ENCODE data around the gene ATXN7L2. TPM values are rescaled to one million over a fixed set of nuclear protein-coding genes. Genes with fewer than 3 reads are reported as not detected.

Gene ATXN7L2
- total RNA-seq, 1 donor from 2014 or later, result 5.5 TPM

DNA sequence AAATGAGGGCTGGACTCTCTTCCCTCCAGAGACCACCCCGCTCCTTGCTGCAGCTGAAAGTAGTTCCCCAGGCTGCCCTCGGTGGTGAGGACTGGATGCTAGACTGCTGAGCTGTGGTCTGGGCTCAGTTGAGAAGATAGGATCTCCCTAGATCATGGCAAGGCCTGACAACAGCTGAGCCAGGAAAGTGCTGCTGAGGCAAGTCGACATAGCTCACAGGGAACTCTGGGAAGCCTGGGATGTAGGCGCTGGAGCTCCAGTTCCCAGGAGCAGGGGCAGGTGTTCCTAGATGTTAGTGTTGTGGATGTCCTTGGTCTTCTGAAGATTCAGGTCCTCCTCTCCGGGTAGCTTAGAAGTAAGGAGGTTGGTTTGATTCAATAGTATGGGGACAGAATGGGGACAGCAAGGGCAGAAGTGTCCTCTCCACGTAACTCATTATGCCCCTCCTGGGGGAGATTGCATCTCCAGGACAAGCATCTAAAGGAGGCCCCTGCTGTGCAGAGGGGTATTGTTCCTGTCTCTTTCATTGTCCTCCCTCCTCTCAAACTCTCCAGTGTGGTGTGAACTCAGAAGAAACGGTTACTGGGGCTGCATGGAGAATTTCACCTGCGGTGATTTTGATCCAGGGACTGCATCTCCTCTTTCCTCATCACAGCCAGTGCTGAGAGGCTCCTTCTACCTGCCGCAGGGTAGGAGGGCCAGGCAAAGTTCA is 13.9 kb downstream of the ATXN7L2 start:
- H3K27me3 Mint-ChIP-seq (ENCODE audit: low read depth, unreplicated experiment), result no peaks in the 10 kb centered on the region
- H3K27ac ChIP-seq (ENCODE audit: low read depth, low read length), result no peak overlapping the region
- no peaks in the 10 kb centered on the region for H3K9me3 Mint-ChIP-seq (ENCODE audit: unreplicated experiment)
- no peak overlapping the region for H3K27ac Mint-ChIP-seq (ENCODE audit: unreplicated experiment)
- H4K20me1 ChIP-seq (ENCODE audit: insufficient read depth, low read length), result peaks cover 35% of the 10 kb centered on the region
- peaks cover 9% of the 10 kb centered on the region for H3K36me3 Mint-ChIP-seq (ENCODE audit: low read depth, unreplicated experiment)
- FAIRE-seq, result no peak
- no peak overlapping the region for H3K9ac ChIP-seq (ENCODE audit: low read length)
- H3K4me3 ChIP-seq (ENCODE audit: insufficient read depth, low read depth, low read length), result no peak overlapping the region
- no peaks in the 10 kb centered on the region for H3K9me3 ChIP-seq (ENCODE audit: insufficient read depth, low read depth, low read length)
- no peak for DNase-seq (ENCODE audit: low read depth)
- no peaks in the 10 kb centered on the region for H3K36me3 ChIP-seq (ENCODE audit: insufficient read depth, low read length)
- no peak overlapping the region for H3K4me3 Mint-ChIP-seq (ENCODE audit: unreplicated experiment)
- TF ChIP-seq EZH2 (IDR thresholded peaks at IDR 0.05; ENCODE audit: insufficient read depth, low read length), result no peak
- TF ChIP-seq, protein P1, sequence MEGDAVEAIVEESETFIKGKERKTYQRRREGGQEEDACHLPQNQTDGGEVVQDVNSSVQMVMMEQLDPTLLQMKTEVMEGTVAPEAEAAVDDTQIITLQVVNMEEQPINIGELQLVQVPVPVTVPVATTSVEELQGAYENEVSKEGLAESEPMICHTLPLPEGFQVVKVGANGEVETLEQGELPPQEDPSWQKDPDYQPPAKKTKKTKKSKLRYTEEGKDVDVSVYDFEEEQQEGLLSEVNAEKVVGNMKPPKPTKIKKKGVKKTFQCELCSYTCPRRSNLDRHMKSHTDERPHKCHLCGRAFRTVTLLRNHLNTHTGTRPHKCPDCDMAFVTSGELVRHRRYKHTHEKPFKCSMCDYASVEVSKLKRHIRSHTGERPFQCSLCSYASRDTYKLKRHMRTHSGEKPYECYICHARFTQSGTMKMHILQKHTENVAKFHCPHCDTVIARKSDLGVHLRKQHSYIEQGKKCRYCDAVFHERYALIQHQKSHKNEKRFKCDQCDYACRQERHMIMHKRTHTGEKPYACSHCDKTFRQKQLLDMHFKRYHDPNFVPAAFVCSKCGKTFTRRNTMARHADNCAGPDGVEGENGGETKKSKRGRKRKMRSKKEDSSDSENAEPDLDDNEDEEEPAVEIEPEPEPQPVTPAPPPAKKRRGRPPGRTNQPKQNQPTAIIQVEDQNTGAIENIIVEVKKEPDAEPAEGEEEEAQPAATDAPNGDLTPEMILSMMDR (IDR thresholded peaks at IDR 0.05; ENCODE audit: insufficient read depth, low read depth, low read length), result no peak
- peaks cover 58% of the 10 kb centered on the region for H3K4me1 Mint-ChIP-seq (ENCODE audit: low read depth, unreplicated experiment)
- H3K4me2 ChIP-seq (ENCODE audit: low read length), result no peak overlapping the region
- no peaks in the 10 kb centered on the region for H3K27me3 ChIP-seq (ENCODE audit: insufficient read depth, low read length)
- peaks cover 12% of the 10 kb centered on the region for H3K79me2 ChIP-seq (ENCODE audit: insufficient read depth, low read length)
- peaks cover 14% of the 10 kb centered on the region for H3K4me1 ChIP-seq (ENCODE audit: insufficient read depth, low read length)
- no peak overlapping the region for H2AFZ ChIP-seq (ENCODE audit: low read depth, low read length)

- Mint-ChIP-seq H3K27me3 (ENCODE audit: low read depth, unreplicated experiment) (no peaks in the 10 kb centered on the region), H3K27ac (ENCODE audit: unreplicated experiment) (no peak overlapping the region), H3K9me3 (ENCODE audit: unreplicated experiment) (no peaks in the 10 kb centered on the region), H3K36me3 (ENCODE audit: low read depth, unreplicated experiment) (peaks cover 9% of the 10 kb centered on the region), H3K4me3 (ENCODE audit: unreplicated experiment) (no peak overlapping the region), H3K4me1 (ENCODE audit: low read depth, unreplicated experiment) (peaks cover 59% of the 10 kb centered on the region)
- H4K20me1 ChIP-seq (ENCODE audit: insufficient read depth, low read length), result peaks cover 35% of the 10 kb centered on the region
- H3K36me3 ChIP-seq (ENCODE audit: insufficient read depth, low read length), result no peaks in the 10 kb centered on the region
- no peak overlapping the region for H3K4me2 ChIP-seq (ENCODE audit: low read length)
- no peak overlapping the region for H2AFZ ChIP-seq (ENCODE audit: low read depth, low read length)
- no peak overlapping the region for H3K4me3 ChIP-seq (ENCODE audit: insufficient read depth, low read depth, low read length)
- TF ChIP-seq, protein P1 (IDR thresholded peaks at IDR 0.05; ENCODE audit: insufficient read depth, low read depth, low read length), result peak; percentile 49
- no peak for TF ChIP-seq EZH2 (IDR thresholded peaks at IDR 0.05; ENCODE audit: insufficient read depth, low read length)
- H3K27me3 ChIP-seq (ENCODE audit: insufficient read depth, low read length), result no peaks in the 10 kb centered on the region
- H3K9me3 ChIP-seq (ENCODE audit: insufficient read depth, low read depth, low read length), result no peaks in the 10 kb centered on the region
- no peak overlapping the region for H3K27ac ChIP-seq (ENCODE audit: low read depth, low read length)
- H3K79me2 ChIP-seq (ENCODE audit: insufficient read depth, low read length), result peaks cover 12% of the 10 kb centered on the region
- FAIRE-seq, result no peak
- no peak overlapping the region for H3K9ac ChIP-seq (ENCODE audit: low read length)
- DNase-seq (ENCODE audit: low read depth), result no peak
- H3K4me1 ChIP-seq (ENCODE audit: insufficient read depth, low read length), result peaks cover 14% of the 10 kb centered on the region
Observed at GRCh38 chr1:109498161-109498801, 14.6 kb downstream of the ATXN7L2 start.

GRCh38 chr1:109499081-109499480 is 15.4 kb downstream of the ATXN7L2 start:
- Histone ChIP-seq H3K4me1 (ENCODE audit: insufficient read depth, low read length) (peaks cover 10% of the 10 kb centered on the region), H3K79me2 (ENCODE audit: insufficient read depth, low read length) (peaks cover 12% of the 10 kb centered on the region), H3K36me3 (ENCODE audit: insufficient read depth, low read length) (no peaks in the 10 kb centered on the region), H3K4me2 (ENCODE audit: low read length) (peak overlapping the region; percentile 45), H3K4me3 (ENCODE audit: insufficient read depth, low read depth, low read length) (no peak overlapping the region), H3K27me3 (ENCODE audit: insufficient read depth, low read length) (no peaks in the 10 kb centered on the region), H3K9ac (ENCODE audit: low read length) (no peak overlapping the region), H4K20me1 (ENCODE audit: insufficient read depth, low read length) (peaks cover 35% of the 10 kb centered on the region), H3K27ac (ENCODE audit: low read depth, low read length) (no peak overlapping the region), H2AFZ (ENCODE audit: low read depth, low read length) (no peak overlapping the region), H3K9me3 (ENCODE audit: insufficient read depth, low read depth, low read length) (no peaks in the 10 kb centered on the region)
- no peak for TF ChIP-seq EZH2 (IDR thresholded peaks at IDR 0.05; ENCODE audit: insufficient read depth, low read length)
- TF ChIP-seq, protein P1 (IDR thresholded peaks at IDR 0.05; ENCODE audit: insufficient read depth, low read depth, low read length), result no peak
- Mint-ChIP-seq H3K27ac (ENCODE audit: unreplicated experiment) (peak overlapping the region; percentile 80), H3K4me3 (ENCODE audit: unreplicated experiment) (peak overlapping the region; percentile 40), H3K27me3 (ENCODE audit: low read depth, unreplicated experiment) (no peaks in the 10 kb centered on the region), H3K36me3 (ENCODE audit: low read depth, unreplicated experiment) (peaks cover 9% of the 10 kb centered on the region), H3K9me3 (ENCODE audit: unreplicated experiment) (no peaks in the 10 kb centered on the region), H3K4me1 (ENCODE audit: low read depth, unreplicated experiment) (peaks cover 57% of the 10 kb centered on the region)
- FAIRE-seq (no peak), DNase-seq (ENCODE audit: low read depth) (no peak)
